GM18868 (cell line): Measurements from ENCODE around the gene BPIFB6.

Source experiments
- ATAC-seq: cut with Tn5 transposase; IDR thresholded peaks from one replicate; pipeline ENCODE4 v1.9.1; 2021; ENCODE audit warnings: mild to moderate bottlenecking, moderate library complexity; ENCODE audit not compliant: unreplicated experiment

The BPIFB6 gene

DNA sequence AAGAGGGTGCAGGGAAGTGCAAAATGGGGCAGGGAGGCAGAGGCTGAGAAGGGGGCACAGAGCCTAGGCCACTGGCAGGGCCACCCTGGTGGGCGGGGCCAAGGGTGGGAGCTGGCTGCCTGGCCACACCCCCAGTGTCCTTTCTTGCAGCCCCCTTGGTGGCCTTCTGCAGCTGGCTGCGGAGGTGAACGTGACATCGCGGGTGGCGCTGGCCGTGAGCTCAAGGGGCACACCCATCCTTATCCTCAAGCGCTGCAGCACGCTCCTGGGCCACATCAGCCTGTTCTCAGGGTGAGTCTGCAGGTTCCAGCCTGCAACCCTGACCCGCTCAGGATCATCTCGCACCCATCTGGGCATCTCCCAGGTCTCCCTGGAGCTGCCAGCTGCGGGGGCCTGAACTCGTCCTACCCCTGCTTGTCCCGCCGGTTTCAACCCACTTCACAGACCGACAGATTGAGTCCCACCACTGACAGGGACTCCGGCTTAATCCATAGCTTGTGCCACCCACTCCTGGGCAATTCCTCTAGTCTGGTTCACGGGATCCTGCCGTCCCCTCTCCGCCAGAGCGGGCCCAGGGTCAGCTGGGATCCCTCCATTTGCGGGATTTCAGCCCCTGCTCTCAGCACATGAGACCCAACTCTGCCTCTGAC lies 28.4 kb downstream of the BPIFB6 start:
- no peak for ATAC-seq

DNA sequence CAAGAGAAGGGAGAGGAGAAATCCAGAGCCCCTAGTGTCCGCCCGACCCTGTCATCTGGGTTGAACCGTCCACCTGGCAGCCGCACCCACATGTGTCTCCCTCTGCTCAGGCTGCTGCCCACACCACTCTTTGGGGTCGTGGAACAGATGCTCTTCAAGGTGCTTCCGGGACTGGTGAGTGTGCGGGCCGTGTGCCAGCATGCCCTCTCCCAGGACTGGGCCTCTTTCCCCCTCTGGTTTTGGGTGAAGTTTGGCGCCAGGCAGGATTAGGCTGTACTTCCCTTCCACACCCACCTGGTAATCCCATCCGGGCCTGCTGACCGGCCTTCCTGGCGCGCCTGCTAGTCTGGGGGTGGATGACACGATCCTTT lies 30.2 kb downstream of the BPIFB6 start:
- ATAC-seq, result no peak

GRCh38 chr20:33062105-33062824 lies 30.8 kb downstream of the BPIFB6 start:
- ATAC-seq, result no peak

GRCh38 chr20:33062825-33063149 lies 31.3 kb downstream of the BPIFB6 start:
- no peak for ATAC-seq

DNA sequence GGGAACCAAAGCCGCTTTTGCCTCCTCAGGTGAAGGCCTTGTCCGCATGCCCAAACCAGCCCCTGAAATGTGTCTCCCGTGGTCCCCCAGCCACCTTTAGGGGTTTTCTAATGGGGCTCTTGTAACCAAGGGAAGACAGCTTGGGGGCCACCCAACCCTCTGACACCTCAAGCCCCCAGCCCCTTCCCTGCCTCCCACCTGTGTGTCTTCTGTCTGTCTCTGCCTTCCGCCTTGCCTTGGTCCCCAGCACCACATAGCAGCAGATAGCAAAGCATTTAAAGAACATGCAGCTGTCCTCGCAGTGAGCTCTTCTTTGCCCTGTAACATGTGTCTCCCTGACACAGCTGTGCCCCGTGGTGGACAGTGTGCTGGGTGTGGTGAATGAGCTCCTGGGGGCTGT lies 31.8 kb downstream of the BPIFB6 start:
- ATAC-seq, result no peak

GRCh38 chr20:33064572-33065287 lies 33.3 kb downstream of the BPIFB6 start:
- ATAC-seq, result no peak

DNA sequence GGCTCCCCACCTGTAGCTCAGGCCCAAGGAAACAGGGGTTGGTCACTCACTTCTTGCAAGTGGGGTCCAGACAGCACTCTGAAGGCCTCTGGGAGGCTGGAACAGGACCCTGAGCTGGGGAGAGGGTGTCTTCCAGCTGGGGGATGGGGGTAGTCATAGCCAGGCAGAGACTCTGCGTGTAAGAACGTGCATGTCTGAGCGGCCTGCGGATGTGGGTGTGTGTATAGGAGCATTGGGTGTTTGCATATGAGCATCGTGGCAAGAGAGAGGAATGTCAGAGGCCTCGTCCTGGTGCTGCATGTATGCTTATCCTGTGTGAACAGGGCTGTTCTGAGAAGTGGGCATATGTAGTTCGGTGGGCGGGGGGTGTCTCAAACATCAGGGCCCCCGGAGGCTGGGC lies 34.3 kb downstream of the BPIFB6 start:
- no peak for ATAC-seq

DNA sequence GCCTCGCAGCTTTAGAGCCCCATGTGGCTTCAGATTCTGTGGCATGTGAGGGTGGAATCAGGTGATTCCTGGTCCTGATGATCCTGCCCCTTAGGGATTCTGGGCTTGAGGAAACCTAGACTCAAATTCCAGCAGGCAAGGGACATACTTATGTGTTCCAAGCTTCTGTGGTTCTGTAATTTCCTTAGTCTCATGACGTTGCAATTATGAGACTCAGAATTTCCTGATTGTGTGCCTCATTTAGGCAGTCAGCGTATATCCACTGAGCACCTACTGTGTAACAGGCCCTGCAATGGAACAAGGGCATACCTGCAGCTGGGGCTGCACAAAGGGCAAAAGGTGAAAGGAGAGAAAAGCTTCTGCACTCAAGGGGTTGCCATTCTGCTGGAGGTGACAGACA lies 36.4 kb downstream of the BPIFB6 start:
- no peak for ATAC-seq

GRCh38 chr20:33068251-33068939 lies 36.9 kb downstream of the BPIFB6 start:
- no peak for ATAC-seq

DNA sequence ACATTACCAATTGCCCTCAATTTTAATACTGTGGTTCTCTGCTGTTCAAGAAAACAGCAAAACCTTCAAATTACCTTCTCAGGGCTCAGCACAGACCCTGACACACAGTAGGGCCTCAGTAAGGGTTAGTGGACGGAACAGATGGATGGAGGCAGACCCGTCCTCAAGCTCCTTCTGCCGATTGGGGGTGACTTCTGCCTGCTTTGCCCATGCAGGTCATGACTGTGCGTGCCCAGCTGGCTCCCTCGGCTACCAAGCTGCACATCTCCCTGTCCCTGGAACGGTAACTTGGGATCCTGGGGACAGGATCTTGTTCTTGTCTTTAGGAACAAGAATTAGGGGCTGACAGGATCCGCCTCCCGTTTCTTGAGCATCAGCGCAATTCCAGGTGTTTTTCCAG lies 38.2 kb downstream of the BPIFB6 start:
- ATAC-seq, result no peak

DNA sequence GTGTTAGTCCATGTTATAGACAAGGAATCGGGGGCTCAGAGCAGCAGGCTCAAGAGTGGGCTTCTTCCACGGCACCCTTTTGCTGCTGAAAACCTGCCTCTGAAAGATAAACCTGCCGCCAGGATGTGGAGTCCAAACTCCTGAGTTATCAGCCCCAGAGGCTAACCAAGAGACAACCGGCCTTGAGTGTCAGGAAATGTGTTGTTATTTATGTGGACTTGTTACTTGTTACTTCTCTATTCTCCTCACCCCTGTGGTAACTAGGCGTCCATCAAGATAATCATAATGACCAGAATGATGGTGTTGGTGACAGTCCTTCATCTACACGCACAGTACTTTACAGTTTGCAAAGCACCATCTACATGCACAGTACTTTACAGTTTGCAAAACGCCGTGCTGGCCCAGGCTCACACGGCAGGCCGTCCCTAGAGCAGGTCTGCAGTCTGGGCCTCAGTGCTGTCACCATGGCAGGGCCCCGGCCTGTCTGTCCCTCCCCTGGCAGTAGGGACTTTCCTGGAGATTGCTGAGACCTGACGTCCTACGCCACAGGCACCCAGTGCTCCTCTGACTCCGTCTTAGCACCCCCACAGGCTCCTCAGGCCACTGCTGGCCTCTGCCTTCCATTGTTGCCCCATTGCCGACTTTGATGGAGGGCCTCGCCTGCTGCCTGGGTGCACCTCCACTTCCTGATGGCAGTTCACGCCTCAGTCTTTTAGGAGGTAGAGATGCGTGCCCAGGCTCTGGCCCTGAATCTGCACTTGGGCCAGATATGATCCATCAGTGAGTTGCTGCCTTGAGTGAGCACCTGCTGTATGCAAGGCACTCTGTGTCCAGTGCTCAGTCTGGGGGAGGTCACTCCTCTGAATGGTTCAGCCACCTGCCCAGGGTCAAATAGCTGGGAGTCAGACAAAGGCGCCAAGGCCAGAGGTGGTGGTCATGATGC lies 38.9 kb downstream of the BPIFB6 start:
- ATAC-seq, result no peak

DNA sequence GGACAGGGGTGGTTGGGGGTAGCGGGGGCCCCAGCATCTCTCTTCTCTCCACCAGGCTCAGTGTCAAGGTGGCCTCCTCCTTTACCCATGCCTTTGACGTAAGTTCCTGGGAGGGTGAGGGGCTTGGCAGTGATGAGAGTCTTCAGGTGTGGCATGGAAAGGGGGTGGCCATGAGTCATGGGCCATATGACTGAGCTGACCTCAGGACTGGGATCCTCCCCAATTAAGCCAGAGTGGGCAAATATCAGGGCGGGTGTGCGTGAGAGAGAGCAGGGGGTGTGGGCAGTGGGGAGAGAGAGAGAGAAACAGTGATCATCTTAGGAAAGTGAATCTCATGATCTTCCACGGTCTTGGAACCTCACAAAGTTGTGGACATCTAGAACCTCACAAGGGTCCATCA lies 39.8 kb downstream of the BPIFB6 start:
- no peak for ATAC-seq

DNA sequence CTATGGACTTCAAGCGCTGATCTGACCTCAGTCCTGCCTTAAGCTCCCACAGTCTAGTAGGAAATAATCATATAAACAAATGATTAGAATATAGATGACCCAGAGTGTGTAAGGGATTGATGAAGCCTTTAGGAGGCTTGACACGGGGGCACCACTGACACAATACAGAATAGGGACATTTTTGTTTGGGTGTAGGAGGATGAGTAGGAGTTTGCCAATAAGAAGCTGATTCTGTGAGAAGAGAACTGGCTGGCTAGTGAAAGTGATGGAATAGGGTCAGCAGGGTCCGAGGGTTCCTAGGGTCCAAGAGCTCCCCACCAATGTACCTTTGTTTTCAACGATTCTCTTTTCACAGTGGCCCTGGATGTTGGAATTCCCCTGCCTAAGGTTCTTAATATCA lies 40.9 kb downstream of the BPIFB6 start:
- no peak for ATAC-seq

DNA sequence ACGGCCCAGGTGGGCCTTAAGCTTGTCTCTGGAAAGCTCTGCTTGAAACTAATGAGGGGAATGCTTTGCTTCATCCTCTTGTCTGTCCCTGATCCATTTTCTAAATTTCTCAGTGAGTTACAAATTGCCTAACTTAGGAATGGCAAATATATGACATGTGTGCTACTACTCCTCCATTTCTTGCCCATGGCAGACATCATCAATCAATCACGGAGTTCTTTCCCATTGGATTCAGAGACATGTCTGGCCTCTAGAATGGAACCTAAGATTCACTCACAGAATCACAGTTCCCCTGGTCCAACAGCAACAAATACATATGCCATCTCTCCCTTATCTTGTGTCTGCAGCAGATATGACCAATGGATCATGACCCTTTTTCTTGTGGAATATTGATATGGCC lies 41.4 kb downstream of the BPIFB6 start:
- no peak for ATAC-seq

- no peak for ATAC-seq
These were observed 43.2 kb downstream of the BPIFB6 start for GRCh38 chr20:33074675-33075074.

- no peak for ATAC-seq
These were observed 43.8 kb downstream of the BPIFB6 start for GRCh38 chr20:33075281-33075680.

DNA sequence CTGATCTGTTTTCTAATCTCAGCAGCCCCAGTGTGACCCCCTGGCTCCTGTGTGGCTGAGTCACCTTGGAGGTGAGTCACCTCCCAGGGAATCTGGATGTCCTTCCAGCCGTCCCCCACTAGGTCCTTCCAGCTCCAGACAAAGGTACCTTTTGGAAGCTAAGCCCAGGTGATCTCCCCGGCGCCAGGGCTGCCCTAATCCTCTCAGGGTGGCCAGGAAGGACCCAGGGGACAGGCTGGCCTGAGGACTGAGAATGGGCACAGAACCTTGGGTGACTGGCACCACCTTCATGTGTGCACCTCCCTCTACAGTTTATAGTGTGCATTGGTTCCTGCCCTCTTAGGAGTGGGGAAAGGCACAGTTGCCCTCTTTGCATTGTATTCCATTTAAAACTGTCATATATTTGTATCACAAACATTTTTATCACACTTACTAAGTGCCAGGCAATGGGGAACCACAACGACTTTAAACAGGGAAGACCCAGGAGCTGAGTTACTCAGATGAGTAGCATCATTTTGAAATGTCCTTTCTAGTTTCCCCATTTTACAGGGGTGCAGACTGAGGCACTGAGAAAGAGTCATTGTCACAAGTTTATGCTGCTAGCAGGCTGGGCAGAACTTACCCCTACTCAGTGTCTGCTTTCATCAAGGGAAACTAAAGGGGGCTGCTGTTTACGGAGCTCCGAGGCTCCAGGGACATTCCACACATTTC lies 45.4 kb downstream of the BPIFB6 start:
- ATAC-seq, result no peak

DNA sequence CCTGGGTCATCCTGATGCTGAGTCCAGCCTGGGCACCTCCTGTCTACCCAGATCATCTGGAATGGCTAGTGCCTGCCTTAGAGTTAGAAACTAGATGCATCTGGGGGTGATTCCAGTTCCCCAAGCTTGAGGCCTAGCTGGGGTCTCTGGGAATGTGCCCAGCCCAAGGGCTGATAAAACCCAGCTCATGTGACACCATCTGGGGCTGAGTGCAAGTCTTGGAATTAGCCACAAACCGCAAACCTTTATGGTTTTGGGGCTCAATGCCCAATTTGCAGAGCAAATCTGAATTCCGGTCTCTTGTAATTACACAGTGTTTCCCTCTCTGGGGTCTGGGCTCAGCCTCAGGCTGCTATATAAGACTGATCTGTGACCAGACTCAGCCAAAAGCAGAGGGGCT lies 47.8 kb downstream of the BPIFB6 start, which contains the start of gene BPIFB4:
BPIFB4 (plus strand) TSS at position 385 of the 400 bp plus-strand sequence. CDS start 1,884 bp downstream, outside the sequence.
- no peak for ATAC-seq

DNA sequence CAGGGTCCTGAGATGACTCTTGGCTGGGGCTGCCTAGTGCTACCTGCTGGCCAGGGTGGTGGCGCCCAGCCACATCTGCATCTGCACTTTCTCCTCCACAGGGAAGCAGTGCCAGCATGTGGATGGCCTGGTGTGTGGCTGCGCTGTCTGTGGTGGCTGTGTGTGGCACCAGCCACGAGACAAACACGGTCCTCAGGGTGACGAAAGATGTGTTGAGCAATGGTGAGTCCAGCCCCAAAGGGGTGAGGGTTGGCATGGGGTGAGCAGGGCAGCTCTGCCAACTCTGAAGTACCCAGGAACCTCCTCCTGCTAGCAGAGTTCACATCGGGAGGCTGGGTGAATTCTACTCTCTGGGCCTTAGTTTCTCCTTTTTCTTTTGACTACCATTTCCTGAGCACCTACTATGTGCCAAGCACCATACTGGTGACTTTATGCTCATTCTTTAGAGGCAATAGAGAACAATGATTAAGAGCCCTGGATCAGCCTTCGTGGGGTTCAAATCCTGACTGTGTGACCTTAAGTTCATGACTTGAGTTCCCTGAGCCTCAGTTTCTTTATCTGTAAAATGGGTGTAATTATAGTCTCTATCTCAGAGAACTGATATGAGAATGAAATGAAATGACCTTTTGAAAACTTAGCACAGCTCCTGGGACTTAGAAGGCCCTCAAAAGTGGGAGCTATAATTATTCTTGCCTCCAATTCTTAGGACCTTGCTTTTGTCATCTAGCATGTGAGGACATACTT lies 50.1 kb downstream of the BPIFB6 start:
- no peak for ATAC-seq
